GM12873 (cell line): Measurements from ENCODE around the gene HIBADH.

Experiments used
- TF ChIP-seq, protein P1 (sequence below): IDR thresholded peaks from 2 replicates; pipeline ENCODE4 v1.5.1; 2012; ENCODE audit warnings: low read depth, mild to moderate bottlenecking, moderate library complexity, low read length, control low read depth; ENCODE audit not compliant: insufficient read depth; ENCODE audit errors: missing control alignments

HIBADH gene

DNA sequence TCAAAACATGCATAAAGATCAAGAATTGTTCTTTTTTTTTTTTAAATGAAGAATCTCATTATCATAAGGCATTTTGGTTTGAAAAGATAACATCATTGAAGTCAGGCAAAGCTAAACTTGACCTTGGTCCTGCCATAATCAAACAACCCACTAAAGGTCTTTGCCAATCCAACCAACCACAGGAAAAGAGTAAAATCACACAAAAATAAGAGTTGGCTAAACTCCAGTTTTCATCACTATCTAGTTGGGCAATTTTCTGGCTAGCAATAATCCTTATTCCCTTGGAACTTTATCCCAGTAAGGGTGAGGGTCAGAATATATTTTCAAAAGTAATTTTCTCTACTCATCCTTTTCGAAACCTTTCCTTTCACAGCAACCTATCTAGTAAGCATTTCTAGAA is 62.4 kb downstream of the HIBADH start:
- TF ChIP-seq, protein P1, sequence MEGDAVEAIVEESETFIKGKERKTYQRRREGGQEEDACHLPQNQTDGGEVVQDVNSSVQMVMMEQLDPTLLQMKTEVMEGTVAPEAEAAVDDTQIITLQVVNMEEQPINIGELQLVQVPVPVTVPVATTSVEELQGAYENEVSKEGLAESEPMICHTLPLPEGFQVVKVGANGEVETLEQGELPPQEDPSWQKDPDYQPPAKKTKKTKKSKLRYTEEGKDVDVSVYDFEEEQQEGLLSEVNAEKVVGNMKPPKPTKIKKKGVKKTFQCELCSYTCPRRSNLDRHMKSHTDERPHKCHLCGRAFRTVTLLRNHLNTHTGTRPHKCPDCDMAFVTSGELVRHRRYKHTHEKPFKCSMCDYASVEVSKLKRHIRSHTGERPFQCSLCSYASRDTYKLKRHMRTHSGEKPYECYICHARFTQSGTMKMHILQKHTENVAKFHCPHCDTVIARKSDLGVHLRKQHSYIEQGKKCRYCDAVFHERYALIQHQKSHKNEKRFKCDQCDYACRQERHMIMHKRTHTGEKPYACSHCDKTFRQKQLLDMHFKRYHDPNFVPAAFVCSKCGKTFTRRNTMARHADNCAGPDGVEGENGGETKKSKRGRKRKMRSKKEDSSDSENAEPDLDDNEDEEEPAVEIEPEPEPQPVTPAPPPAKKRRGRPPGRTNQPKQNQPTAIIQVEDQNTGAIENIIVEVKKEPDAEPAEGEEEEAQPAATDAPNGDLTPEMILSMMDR: no peak

DNA sequence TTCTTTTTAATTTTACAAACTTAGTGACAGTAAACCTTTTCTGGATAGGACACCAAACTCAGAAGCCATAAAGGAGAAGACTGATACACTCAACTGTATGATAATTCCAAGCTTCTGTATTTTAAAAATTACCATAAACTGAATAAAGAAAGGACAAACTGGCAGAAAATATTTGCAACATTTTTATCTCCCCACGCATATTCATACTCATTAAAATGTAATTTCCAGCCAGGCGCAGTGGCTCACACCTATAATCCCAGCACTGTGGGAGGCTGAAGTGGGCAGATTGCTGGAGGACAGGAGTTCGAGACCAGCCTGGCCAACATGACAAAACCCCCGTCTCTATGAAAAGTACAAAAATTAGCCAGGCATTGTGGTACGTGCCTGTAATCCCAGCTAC is 67.7 kb downstream of the HIBADH start:
- TF ChIP-seq, protein P1: no peak

DNA sequence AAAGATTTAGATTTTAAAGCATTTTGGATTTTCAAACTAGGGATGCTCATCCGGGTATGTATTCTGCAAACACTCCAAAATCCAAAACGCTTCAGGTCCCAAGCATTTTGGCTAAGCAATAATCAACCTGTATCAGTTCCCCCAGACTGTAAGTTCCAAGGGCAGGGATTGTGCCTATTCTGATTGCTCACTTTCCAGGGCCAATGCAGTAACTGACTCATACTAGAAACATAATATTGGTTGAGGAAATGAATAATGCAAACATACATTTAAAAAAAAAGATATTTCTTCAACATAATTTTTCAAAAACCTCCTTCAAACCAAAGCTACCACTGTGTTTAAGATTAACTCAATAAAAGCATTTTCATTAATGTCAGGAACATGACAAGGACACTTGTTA is 69.5 kb downstream of the HIBADH start:
- TF ChIP-seq, protein P1: no peak

DNA sequence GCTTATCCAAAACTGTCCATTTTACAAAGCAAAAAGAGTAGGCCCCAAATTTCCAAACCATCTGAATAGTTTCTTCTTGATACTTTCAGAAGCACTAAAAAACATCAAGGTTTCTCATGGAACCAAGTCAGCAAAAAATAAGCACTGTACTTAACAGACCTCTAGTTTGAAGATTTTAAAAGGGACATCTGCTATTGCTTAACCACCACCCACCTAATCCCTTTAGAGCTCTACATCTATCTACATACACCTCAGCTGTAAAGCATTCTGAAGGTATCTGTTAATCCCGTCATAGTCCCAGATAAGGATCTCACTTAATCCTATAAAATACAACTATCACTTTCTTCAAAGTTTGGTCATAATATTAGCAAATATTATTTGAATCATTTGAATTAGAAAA is 72.3 kb downstream of the HIBADH start:
- TF ChIP-seq, protein P1: no peak

- TF ChIP-seq, protein P1: no peak
These were observed 75.3 kb downstream of the HIBADH start for GRCh38 chr7:27587429-27587828.

DNA sequence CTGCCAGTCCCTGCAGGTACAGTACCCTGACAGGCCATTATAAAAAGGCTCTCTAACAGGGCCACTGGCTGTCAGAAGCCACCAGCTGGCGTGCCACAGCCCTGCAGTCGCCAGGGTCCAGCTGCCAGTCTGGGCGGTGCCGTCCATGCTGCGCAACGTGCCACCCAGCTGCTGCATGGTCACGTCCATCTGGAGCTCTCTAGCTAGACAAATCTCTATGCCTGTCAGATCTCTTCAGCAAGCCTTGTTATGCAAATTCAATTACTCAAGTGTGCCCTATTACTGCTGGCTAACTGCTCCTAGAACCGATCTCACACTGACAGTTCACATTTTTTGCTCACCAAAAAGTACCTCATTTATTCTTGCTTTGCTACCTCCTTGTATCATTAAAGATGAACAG is 75.9 kb downstream of the HIBADH start:
- TF ChIP-seq, protein P1: no peak

DNA sequence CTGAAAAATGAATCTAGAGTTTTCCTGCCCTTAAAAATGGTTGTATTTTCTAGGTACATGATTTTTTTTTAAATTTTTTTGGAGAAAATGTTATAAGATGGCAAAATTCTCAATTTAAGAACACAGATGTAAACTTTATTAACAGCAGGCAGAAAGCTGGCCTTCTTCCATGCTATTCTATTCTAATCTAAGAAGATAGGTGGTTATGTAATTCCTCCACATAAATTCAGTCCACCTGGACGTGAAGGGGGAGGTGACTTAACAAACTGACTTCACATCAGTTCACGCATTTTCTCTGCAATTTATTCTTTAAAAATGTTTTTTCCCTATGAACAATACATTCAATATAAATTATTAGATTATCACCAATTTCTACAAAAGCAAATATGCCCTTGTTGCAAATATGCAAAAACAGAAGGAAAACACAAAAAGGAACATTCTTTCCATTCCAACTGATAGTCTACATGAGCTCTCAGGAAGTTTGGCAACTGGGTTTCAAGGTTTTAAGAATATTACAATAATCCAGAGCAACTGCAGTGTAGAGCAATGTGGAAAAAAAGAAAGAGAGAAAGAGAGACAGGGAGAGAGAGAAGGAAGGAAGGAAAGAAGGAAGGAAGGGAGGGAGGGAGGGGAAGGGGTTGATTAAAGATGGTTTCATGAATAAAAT is 76.8 kb downstream of the HIBADH start:
- TF ChIP-seq, protein P1: no peak
